WTC11 (cell line): ENCODE measurements around the gene GNB2. TPM values are rescaled to one million over a fixed set of nuclear protein-coding genes. Genes with fewer than 3 reads are reported as not detected.
A peak's percentile ranks its signal among the peaks of the same experiment; 100 is the strongest.
"Not testable (repeated sequence)": the region's sequence is repeated elsewhere in the genome, so short reads cannot be mapped to it uniquely, and the experiment has no call there.

ENCODE experiments used
- ATAC-seq: fragments of 200-7000 bp; cut with Tn5 transposase; 2 replicates; pipeline ENCODE4 v1.10.0; 2021; ENCODE audit warnings: mild to moderate bottlenecking, moderate library complexity
- CTCF ChIA-PET: fragments of 300-600 bp; sonication (Branson Sonifier 250); formaldehyde crosslinking; loops from one replicate; lab custom pipeline; 2021; ENCODE audit warnings: antibody characterized with exemption; lab: Charles Lee
- POLR2A ChIA-PET: fragments of 350-600 bp; sonication (Branson Sonifier 250); formaldehyde crosslinking; loops from one replicate; lab custom pipeline; 2021; ENCODE audit warnings: antibody characterized with exemption; lab: Charles Lee
- DNase-seq: peaks from one replicate; pipeline ENCODE4 v3.0.0; 2021; ENCODE audit warnings: low spot score
- H3K27ac Mint-ChIP-seq: 2 replicates; pipeline ENCODE4 v1.8.0; 2021; ENCODE audit warnings: mixed read lengths
- H3K27me3 Mint-ChIP-seq: 2 replicates; pipeline ENCODE4 v1.8.0; 2021; ENCODE audit warnings: low read depth, mild to moderate bottlenecking, moderate library complexity, mixed read lengths
- H3K36me3 Mint-ChIP-seq: 2 replicates; pipeline ENCODE4 v1.8.0; 2021; ENCODE audit warnings: mixed read lengths
- H3K4me1 Mint-ChIP-seq: 2 replicates; pipeline ENCODE4 v1.8.0; 2022; ENCODE audit warnings: mixed read lengths
- H3K4me3 Mint-ChIP-seq: 2 replicates; pipeline ENCODE4 v1.8.0; 2021; ENCODE audit warnings: mild to moderate bottlenecking, moderate library complexity, mixed read lengths
- H3K9me3 Mint-ChIP-seq: 2 replicates; pipeline ENCODE4 v1.8.0; 2021; ENCODE audit warnings: mixed read lengths
- FOXJ3 ChIP-seq: sonication (generic); formaldehyde crosslinking; IDR thresholded peaks from 2 replicates; pipeline ENCODE4 v1.9.0; 2021; ENCODE audit warnings: missing genetic modification reagents, mild to moderate bottlenecking, borderline replicate concordance
- FOXP1 ChIP-seq: sonication (generic); formaldehyde crosslinking; IDR thresholded peaks from 2 replicates; pipeline ENCODE4 v1.8.0; 2022; ENCODE audit warnings: missing genetic modification reagents, mild to moderate bottlenecking, moderate library complexity, borderline replicate concordance
- GABPB1 ChIP-seq: sonication (generic); formaldehyde crosslinking; IDR thresholded peaks from 2 replicates; pipeline ENCODE4 v1.8.1; 2023; ENCODE audit warnings: mild to moderate bottlenecking, missing genetic modification reagents
- JAZF1 ChIP-seq: fragments of 250-450 bp; sonication (Bioruptor Pico); IDR thresholded peaks from 2 replicates; pipeline ENCODE4 v1.9.0; 2021; ENCODE audit warnings: moderate library complexity, mild to moderate bottlenecking, inconsistent platforms
- KAT7 ChIP-seq: sonication (generic); formaldehyde crosslinking; IDR thresholded peaks from 2 replicates; pipeline ENCODE4 v1.8.1; 2023; ENCODE audit warnings: missing genetic modification reagents, mild to moderate bottlenecking, borderline replicate concordance
- MYBL2 ChIP-seq: sonication (generic); formaldehyde crosslinking; IDR thresholded peaks from 2 replicates; pipeline ENCODE4 v1.8.1; 2023; ENCODE audit warnings: mild to moderate bottlenecking, moderate library complexity, missing genetic modification reagents
- NFE2L1 ChIP-seq: sonication (generic); formaldehyde crosslinking; IDR thresholded peaks from 2 replicates; pipeline ENCODE4 v1.8.1; 2023; ENCODE audit warnings: missing genetic modification reagents
- NR1H2 ChIP-seq: sonication (generic); formaldehyde crosslinking; IDR thresholded peaks from 2 replicates; pipeline ENCODE4 v1.9.0; 2021; ENCODE audit warnings: mild to moderate bottlenecking, moderate library complexity, missing genetic modification reagents
- NR3C1 ChIP-seq: sonication (generic); formaldehyde crosslinking; conservative IDR thresholded peaks from 2 replicates; pipeline ENCODE4 v1.8.1; 2023; ENCODE audit warnings: low read depth, mild to moderate bottlenecking, missing genetic modification reagents
- OVOL2 ChIP-seq: fragments of 250-450 bp; sonication (Bioruptor Pico); IDR thresholded peaks from 2 replicates; pipeline ENCODE4 v1.9.0; 2021; ENCODE audit warnings: mild to moderate bottlenecking, borderline replicate concordance
- PRRX2 ChIP-seq: fragments of 250-450 bp; sonication (Bioruptor Pico); IDR thresholded peaks from 2 replicates; pipeline ENCODE4 v1.8.0; 2021; ENCODE audit warnings: mild to moderate bottlenecking
- RELA ChIP-seq: sonication (generic); formaldehyde crosslinking; IDR thresholded peaks from 2 replicates; pipeline ENCODE4 v1.8.1; 2022; ENCODE audit warnings: missing genetic modification reagents, mild to moderate bottlenecking, borderline replicate concordance
- SMAD4 ChIP-seq: sonication (generic); formaldehyde crosslinking; IDR thresholded peaks from 2 replicates; pipeline ENCODE4 v1.8.0; 2022; ENCODE audit warnings: mild to moderate bottlenecking, missing genetic modification reagents
- TEAD1 ChIP-seq: sonication (generic); formaldehyde crosslinking; IDR thresholded peaks from 2 replicates; pipeline ENCODE4 v1.8.0; 2022; ENCODE audit warnings: mild to moderate bottlenecking, missing genetic modification reagents
- TP53 ChIP-seq: sonication (generic); formaldehyde crosslinking; IDR thresholded peaks from 2 replicates; pipeline ENCODE4 v1.8.1; 2023; ENCODE audit warnings: mild to moderate bottlenecking, missing genetic modification reagents
- ZNF232 ChIP-seq: sonication (generic); formaldehyde crosslinking; IDR thresholded peaks from 2 replicates; pipeline ENCODE4 v1.8.0; 2022; ENCODE audit warnings: mild to moderate bottlenecking, missing genetic modification reagents
- ZNF396 ChIP-seq: fragments of 250-450 bp; sonication (Bioruptor Pico); IDR thresholded peaks from 2 replicates; pipeline ENCODE4 v1.8.0; 2021; ENCODE audit warnings: mild to moderate bottlenecking, moderate library complexity, borderline replicate concordance
- total RNA-seq: library from RNA; stranded (reverse); gene quantifications from 3 replicates; pipeline ENCODE4 v1.2.3, GENCODE V29; 2021
- TF ChIP-seq, protein P1 (sequence below): sonication (generic); formaldehyde crosslinking; IDR thresholded peaks from 2 replicates; pipeline ENCODE4 v1.8.1; 2022; ENCODE audit warnings: mild to moderate bottlenecking, moderate library complexity, missing genetic modification reagents
- TF ChIP-seq, protein P2 (sequence below): sonication (generic); formaldehyde crosslinking; IDR thresholded peaks from 2 replicates; pipeline ENCODE4 v1.8.1; 2022; ENCODE audit warnings: low read depth, mild to moderate bottlenecking, moderate library complexity, missing genetic modification reagents, borderline replicate concordance
- TF ChIP-seq, protein P3 (sequence below): sonication (generic); formaldehyde crosslinking; IDR thresholded peaks from 2 replicates; pipeline ENCODE4 v1.8.0; 2022; ENCODE audit warnings: missing genetic modification reagents
- TF ChIP-seq, protein P4 (sequence below): sonication (generic); formaldehyde crosslinking; IDR thresholded peaks from 2 replicates; pipeline ENCODE4 v1.8.1; 2023; ENCODE audit warnings: mild to moderate bottlenecking, missing genetic modification reagents, moderate library complexity
- TF ChIP-seq, protein P5 (sequence below): fragments of 250-450 bp; sonication (Bioruptor Pico); IDR thresholded peaks from 2 replicates; pipeline ENCODE4 v1.8.0; 2021; ENCODE audit warnings: mild to moderate bottlenecking

The GNB2 gene
- total RNA-seq, 1 experiment from 2014 or later: 194 TPM

DNA sequence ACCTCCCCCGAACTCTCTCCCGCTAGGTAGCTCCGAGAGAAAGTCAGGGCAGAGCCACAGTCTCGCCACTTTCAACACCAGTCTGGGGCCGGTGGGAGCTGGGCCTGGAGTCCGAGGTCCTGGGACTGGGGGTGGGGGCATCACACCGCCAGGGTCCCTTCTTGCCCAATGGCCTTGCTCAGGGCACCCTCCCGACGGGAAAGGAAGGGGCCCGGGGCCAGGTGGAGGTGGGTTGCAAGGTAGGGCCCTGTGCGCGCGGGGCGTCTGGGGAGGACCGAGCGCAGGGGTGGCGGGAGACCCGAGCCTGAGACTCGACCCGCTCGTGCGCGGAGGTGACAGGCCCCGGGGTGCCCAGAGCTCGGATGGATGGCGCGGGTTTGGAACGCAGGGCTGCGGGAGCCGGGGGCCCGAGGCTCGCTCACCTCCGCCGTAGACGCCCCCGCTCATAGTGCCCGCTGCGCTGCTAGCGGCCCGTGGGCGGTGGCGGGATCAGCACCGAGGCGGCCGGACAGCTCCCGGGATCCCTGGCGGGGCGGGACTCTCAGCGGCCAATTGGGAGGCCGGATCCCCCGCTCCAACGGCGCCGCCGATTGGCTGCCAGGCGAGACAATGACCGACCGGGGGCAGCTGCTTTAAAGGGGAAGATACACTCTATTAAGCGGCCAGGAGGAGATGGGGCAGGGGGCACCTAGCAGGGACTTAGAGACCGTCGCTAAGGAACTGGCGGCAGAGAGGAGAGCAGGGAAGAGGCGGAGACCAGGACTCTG, 17.4 kb upstream of the GNB2 start, which contains the start of gene ACTL6B (continued):
- TF ChIP-seq ZNF396 (CRISPR knock-in tag) (no peak), OVOL2 (CRISPR knock-in tag) (no peak), TEAD1 (CRISPR knock-in tag) (peak; percentile 99), JAZF1 (CRISPR knock-in tag) (no peak), KAT7 (CRISPR knock-in tag) (no peak), ZNF232 (CRISPR knock-in tag) (peak; percentile 92; the same call in 1 of the 2 replicates), FOXJ3 (0 out of 2 replicates have a peak, but pooled peaks have one; percentile 74), FOXP1 (peak; percentile 97), PRRX2 (CRISPR knock-in tag) (peak; percentile 72; the same call in 1 of the 2 replicates), NR1H2 (CRISPR knock-in tag) (peak; percentile 82; the same call in 1 of the 2 replicates), NR3C1 (CRISPR knock-in tag) (0 out of 2 replicates have a peak, but pooled peaks have one; percentile 71), NFE2L1 (peak; percentile 81), GABPB1 (CRISPR knock-in tag) (peak; percentile 60), MYBL2 (CRISPR knock-in tag) (peak; percentile 94), RELA (peak; percentile 81; the same call in 1 of the 2 replicates), SMAD4 (CRISPR knock-in tag) (peak; percentile 95), TP53 (CRISPR knock-in tag) (peak; percentile 97)
- TF ChIP-seq, protein P1, sequence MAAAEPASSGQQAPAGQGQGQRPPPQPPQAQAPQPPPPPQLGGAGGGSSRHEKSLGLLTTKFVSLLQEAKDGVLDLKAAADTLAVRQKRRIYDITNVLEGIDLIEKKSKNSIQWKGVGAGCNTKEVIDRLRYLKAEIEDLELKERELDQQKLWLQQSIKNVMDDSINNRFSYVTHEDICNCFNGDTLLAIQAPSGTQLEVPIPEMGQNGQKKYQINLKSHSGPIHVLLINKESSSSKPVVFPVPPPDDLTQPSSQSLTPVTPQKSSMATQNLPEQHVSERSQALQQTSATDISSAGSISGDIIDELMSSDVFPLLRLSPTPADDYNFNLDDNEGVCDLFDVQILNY (CRISPR knock-in tag): peak; percentile 92
- TF ChIP-seq, protein P2, sequence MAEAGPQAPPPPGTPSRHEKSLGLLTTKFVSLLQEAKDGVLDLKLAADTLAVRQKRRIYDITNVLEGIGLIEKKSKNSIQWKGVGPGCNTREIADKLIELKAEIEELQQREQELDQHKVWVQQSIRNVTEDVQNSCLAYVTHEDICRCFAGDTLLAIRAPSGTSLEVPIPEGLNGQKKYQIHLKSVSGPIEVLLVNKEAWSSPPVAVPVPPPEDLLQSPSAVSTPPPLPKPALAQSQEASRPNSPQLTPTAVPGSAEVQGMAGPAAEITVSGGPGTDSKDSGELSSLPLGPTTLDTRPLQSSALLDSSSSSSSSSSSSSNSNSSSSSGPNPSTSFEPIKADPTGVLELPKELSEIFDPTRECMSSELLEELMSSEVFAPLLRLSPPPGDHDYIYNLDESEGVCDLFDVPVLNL (CRISPR knock-in tag): peak; percentile 56; the same call in 1 of the 2 replicates
- TF ChIP-seq, protein P3, sequence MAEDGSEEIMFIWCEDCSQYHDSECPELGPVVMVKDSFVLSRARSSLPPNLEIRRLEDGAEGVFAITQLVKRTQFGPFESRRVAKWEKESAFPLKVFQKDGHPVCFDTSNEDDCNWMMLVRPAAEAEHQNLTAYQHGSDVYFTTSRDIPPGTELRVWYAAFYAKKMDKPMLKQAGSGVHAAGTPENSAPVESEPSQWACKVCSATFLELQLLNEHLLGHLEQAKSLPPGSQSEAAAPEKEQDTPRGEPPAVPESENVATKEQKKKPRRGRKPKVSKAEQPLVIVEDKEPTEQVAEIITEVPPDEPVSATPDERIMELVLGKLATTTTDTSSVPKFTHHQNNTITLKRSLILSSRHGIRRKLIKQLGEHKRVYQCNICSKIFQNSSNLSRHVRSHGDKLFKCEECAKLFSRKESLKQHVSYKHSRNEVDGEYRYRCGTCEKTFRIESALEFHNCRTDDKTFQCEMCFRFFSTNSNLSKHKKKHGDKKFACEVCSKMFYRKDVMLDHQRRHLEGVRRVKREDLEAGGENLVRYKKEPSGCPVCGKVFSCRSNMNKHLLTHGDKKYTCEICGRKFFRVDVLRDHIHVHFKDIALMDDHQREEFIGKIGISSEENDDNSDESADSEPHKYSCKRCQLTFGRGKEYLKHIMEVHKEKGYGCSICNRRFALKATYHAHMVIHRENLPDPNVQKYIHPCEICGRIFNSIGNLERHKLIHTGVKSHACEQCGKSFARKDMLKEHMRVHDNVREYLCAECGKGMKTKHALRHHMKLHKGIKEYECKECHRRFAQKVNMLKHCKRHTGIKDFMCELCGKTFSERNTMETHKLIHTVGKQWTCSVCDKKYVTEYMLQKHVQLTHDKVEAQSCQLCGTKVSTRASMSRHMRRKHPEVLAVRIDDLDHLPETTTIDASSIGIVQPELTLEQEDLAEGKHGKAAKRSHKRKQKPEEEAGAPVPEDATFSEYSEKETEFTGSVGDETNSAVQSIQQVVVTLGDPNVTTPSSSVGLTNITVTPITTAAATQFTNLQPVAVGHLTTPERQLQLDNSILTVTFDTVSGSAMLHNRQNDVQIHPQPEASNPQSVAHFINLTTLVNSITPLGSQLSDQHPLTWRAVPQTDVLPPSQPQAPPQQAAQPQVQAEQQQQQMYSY (CRISPR knock-in tag): no peak
- TF ChIP-seq, protein P4, sequence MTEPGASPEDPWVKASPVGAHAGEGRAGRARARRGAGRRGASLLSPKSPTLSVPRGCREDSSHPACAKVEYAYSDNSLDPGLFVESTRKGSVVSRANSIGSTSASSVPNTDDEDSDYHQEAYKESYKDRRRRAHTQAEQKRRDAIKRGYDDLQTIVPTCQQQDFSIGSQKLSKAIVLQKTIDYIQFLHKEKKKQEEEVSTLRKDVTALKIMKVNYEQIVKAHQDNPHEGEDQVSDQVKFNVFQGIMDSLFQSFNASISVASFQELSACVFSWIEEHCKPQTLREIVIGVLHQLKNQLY (CRISPR knock-in tag): no peak
- TF ChIP-seq, protein P5, sequence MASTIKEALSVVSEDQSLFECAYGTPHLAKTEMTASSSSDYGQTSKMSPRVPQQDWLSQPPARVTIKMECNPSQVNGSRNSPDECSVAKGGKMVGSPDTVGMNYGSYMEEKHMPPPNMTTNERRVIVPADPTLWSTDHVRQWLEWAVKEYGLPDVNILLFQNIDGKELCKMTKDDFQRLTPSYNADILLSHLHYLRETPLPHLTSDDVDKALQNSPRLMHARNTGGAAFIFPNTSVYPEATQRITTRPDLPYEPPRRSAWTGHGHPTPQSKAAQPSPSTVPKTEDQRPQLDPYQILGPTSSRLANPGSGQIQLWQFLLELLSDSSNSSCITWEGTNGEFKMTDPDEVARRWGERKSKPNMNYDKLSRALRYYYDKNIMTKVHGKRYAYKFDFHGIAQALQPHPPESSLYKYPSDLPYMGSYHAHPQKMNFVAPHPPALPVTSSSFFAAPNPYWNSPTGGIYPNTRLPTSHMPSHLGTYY: no peak

DNA sequence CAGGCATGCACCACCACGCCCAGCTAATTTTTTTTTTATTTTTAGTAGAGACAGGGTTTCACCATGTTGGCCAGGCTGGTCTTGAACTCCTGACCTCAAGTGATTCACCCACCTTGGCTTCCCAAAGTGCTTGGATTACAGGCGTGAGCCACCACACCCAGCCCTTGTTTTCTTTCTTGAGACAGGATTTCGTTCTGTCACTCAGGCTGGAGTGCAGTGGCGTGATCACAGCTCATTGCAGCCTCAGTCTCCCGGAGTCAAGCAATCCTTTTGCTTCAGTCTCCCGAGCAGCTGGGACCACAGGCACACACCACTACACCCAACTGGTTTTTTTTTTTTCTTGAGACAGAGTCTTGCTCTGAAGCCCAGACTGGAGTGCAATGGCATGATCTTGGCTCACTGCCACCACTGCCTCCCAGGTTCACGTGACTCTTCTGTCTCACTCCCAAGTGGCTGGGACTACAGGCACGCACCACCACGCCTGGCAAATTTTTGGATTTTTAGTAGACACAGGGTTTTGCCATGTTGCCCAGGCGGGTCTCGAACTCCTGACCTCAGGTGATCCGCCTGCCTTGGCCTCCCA, 11.3 kb upstream of the GNB2 start:
- H3K9me3 Mint-ChIP-seq, H3K4me3 Mint-ChIP-seq, H3K4me1 Mint-ChIP-seq, H3K27ac Mint-ChIP-seq, DNase-seq, ATAC-seq, H3K36me3 Mint-ChIP-seq: not testable (repeated sequence)
- POLR2A ChIA-PET: interaction anchor here (0.7 kb wide), 1 partner anchor 10 kb away, joined by 3 read pairs; no protein-coding TSS in a partner anchor
- CTCF ChIA-PET: interaction anchor here (0.6 to 1.8 kb wide), 7 partner anchors 28 to 103 kb away, joined by 3 to 6 read pairs (median 3); partner anchors contain the start of gene POP7
- H3K27me3 Mint-ChIP-seq: peaks cover 47% of the 10 kb centered on the region
